G401.6 (cell line): ENCODE results near the gene SMYD3.

Experiments
- FAIRE-seq: peaks from 2 replicates; lab custom pipeline; 2012; peaks lifted over from hg19 to GRCh38; lab: Jason Lieb, UNC

Gene SMYD3

DNA sequence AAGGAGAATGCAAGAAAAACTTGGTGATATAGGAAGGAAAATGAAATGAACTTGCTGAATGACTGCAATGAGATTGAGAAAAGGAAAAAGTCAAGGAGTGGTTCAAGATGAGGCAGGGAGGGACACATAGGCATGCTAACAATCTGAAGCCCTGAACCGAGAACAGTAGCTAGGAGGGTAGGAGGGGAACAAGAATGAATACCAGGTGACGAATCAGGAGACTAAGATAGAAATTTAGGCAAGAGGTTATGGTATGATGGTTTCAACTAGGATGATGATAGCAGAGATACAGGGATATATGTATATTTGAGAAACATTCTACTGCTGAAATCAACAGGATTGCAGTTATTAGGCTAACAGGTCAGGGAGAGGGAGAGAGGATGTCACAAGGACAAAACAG, 44.1 kb downstream of the SMYD3 start:
- no peak for FAIRE-seq

DNA sequence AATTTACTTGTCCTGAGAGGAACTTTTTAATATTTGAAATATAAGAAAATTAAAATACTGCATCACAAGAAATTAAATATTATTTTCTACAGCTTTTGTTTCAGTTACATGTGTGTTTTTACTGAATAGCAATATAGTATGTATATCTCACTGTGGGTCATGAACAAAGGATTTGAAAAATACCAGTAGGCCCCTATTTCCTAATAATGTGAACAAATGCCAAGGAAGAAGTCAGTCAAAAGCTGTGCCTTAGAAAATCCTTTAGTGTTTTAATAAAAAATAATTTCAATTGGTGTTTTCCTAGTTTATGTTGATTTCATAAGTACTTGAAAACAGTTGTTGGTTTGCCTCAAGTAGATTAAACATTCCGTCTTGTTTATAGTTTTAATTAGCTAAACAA, 46.7 kb downstream of the SMYD3 start:
- FAIRE-seq = no peak

DNA sequence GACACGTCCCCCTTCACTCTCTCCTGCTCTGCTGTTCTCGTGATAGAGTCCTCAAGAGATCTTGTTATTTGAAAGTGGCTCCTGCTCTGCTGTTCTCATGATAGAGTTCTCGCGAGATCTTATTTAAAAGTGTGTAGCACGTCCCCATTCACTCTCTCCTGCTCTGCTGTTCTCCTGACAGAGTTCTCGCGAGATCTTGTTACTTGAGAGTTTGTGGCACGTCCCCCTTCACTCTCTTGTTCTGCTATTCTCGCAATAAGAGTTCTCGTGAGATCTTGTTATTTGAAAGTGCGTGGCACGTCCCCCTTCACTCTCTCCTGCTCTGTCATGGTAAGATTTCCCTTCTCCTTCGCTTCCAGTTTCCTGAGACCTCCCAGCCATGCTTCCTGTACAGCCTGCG, 47.9 kb downstream of the SMYD3 start:
- FAIRE-seq = no peak

DNA sequence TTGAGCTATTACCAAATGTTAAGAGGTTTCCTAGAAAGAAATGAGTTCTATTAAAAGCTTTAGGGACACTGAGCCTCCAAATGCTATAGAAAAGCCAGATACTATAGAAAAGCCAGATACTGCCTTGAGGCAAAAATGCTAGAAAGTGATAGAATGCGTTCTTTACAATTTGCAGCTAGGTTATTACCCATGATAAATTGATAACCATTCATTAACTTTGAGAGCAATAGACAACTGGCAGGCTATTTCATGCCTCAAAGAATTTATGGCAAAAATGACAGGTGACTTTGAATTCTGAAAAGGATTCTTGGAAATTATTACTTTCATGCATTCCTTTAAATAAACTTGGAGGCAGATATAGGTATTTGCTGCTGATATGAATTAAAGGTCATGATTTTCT, 51.6 kb downstream of the SMYD3 start:
- no peak for FAIRE-seq

DNA sequence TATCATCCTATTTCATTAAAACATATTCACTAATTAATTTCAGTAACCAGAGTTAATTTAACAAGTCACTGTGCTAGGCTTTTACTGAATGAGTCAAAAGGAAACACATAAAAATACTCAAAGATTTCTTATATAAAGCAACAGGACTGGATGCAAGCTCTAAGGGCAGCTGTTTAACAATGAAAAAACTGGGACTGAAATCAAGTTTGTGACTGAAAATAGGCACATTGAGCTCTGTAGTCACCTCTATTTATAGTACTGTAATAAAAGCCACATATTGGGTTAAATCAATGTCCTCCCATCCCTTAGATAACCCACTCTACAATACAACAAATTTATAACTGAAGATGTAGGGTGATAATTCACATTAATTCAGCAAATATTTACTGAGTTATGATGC, 52.4 kb downstream of the SMYD3 start:
- FAIRE-seq = no peak

DNA sequence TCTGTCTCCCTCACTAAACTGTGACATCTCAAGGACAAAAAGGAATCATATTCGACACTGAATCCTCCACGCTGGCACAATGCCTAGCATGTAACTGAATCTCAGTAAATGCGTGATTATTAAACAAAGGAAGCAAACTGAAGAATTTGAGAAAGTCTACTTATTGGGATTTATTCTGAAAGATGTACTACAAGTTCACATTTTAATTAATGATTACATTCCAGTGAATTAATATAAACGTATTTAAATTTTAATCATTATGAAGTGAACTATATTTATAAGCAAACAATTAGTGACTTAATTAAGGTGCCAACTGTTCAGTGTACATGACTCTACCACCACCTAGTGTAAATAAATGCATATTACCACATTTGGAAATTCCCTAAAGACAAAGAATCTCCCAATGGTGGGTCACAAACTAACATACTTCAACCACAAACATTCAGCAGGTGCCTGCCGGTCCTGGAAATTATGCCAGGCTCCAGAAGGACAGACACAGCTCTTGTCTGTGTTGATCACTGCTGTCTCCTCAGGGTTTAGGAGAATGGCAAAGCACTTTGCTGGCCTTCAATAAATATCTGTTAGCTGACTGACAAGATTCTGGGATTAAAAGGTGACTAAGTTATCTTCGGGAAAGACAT, 56.3 kb downstream of the SMYD3 start:
- peak; percentile 70 for FAIRE-seq

DNA sequence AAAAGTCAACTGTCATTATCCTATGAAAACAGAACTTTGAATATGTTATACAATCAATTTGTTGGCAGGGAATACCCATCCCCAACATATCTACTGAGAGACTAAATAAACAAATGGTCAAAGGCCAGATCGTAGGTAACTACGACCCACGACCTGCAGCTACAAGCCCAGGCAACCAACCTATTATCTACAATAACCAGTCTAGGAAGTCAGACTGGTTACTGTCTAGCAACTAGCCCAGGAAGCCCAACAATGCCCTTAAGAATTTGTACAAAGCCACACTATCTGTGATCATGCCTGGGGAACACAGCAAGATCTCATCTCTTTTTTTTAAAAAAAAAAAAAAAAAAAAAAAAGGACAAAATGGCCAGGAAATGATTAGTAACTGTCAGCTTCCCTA, 58.7 kb downstream of the SMYD3 start:
- no peak for FAIRE-seq

DNA sequence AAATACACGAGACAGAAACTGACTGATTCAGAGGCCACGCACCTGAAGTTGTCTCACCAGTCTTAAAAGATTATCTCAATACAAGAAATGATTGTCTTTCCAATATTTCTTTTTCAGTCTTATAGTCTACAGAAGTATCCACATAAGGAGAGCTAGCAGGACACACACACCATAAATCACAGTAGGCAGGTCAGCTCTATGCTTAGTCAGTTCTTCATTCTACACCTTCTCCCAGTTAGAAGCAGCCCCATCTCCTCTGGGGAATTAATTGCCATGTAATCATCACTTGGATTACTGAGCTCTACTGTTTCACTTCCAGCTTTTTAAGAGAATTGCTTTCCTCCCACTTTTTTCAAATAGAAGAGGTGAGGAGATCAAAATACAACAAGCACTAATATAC, 59.6 kb downstream of the SMYD3 start:
- no peak for FAIRE-seq

DNA sequence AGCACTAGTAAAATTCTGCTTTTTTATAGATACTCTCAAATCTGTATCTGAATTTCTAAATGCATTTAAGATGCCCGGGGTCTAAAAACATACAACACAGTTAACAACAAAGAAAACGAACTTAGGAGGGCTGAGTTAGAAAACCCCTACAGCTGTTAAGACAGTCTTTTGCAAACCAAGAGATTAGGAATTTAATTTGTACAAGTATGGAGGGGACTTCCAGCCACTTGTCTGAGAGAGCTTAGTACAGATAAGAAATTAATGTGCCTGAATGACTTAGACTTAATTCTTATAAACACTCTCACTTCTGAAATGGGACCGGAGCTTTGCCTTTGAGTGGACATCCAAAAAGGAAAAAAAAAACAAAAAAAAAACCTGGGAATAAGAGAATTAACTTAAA, 61.6 kb downstream of the SMYD3 start:
- FAIRE-seq = no peak

DNA sequence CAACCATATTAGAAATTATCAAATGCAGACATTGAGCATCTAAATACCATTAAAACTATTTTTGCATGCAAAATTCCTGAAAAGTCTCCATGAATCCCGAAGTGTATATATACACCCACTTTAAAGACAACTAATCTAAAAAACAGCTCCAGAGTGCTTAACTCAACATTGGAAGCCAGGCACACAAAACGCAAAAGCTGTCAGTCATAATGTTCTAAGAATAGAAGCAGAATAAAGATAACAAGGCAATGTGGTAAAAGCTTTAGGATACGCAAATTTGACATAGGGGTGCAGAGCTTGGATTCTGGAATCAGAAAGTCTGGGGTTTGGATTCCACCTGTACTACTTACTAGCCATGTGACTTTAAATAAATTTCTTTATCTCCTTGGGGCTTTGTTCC, 62.5 kb downstream of the SMYD3 start:
- no peak for FAIRE-seq

DNA sequence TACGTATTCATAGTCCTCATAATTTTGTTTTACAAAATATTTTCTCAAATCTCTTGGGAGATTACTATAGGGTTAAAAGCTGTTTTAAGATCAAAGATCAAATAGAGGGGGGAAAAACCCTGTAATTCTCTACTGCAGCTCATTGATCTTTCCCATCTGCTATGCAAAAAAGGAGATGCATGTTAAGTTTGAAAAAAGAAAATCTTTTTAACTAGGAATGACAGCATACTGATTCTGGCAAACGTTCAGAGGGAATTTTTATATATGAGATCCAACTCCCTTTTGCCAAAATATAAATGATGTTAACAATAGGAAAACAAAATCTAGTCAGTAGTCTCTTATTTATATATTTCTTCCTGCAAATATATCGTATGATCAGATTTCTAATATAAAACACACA, 69.1 kb downstream of the SMYD3 start:
- no peak for FAIRE-seq

DNA sequence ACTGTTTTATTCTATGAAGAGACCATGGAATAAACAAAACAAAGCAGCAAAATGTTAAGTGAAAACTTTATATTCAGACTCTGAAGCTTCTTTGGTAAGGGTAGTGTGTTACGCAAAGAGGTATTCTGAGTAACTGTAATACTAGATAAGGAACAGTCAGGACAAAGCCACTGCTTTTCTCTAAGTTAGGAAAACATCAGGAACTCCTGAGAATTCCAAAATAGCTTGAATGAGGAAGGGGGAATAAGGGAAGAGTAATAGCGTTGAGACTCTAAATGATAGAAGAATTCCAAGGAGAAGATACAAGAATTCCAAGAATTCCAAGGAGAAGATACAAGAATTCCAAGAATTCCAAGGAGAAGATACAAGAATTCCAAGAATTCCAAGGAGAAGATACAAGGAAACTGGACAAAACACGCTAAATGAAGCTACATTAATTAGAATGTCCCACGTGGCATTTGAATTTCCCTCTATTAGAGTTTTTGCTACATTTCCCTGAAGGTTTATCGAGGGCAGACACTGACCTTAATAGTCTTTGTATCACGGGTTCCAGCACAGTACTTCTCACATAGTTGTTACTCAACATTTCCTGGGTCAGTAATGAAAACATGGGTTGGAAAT, 71.5 kb downstream of the SMYD3 start:
- FAIRE-seq = peak; percentile 30

DNA sequence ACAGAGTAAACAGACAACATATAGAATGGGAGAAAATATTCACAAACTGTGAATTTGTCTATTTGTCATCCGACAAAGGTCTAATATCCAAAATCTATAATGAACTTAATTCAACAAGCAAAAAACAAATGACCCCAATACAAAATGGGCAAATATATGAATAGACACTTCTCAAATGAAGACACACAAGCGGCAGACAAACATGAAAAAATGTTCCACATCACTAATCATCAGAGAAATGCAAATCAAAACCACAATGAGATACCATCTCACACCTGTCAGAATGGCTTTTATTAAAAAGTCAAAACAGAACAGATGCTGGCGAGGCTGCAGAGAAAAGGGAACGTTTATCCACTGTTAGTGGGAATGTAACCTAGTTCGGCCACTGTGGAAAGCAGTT, 72.7 kb downstream of the SMYD3 start:
- FAIRE-seq = no peak

DNA sequence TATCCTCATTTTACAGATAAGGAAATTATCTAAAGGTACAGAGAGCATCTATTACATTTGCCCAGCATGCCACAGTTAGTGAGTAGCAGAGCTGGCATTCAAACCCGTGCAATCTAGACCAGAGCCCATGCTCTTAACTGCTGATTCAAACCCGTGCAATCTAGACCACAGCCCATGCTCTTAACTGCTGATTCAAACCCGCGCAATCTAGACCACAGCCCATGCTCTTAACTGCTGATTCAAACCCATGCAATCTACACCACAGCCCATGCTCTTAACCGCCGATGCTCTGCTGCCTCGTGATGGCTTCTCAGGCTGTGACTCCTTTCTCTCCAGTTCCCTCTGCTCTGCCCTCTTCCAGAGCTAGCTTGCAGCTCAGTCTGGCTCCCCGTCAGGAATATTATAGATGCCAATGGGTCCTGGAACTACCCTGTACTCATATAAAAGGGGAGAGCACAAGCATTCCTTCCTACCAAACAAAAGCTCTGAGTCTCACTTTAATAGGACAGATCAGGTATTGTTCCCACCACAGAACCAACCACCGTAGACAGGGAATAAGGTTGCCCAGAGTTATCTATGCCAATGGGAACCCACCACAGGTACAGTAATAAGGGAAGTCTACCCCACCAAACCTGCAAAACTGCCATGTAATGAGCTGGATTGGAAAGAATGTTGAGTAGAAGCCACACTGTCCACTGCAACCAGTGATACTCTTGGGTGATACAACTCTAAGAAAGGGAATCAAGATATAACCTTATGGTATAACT, 78.4 kb downstream of the SMYD3 start:
- FAIRE-seq = no peak

DNA sequence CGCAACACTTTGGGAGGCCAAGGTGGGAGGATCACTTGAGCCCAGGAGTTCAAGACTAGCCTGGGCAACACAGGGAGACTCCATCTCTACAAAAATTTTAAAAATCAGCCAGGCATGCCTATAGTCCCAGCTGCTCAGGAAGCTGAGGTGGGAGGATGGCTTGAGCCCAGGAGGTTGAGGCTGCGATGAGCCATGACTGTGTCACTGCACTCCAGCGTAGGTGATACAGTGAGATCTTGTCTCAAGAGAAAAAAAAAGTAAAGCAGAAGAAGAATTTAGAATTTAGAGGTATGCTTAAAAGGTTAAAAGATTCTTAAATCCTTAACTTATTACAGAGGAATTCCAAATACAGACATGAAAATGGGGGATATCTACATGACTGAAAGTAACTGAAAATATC, 79.5 kb downstream of the SMYD3 start:
- no peak for FAIRE-seq

DNA sequence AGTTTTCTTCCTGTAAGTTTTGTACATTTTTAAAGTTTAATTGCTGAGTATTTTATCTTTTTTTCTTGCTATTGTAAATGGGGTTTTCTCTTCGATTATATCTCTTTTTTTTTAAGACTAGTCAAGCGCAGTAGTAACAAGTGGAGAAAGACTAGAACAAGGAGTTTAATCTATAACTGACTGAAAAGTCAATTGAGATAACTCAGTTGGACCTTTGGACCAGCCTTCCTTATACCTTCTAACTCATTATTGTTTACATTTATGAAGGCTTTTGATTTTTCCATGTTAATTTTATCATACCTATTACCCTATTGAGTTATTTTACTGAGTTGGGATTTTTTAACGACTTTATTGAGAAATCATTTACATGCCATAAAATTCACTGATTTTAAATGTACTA, 81.2 kb downstream of the SMYD3 start:
- FAIRE-seq = no peak

DNA sequence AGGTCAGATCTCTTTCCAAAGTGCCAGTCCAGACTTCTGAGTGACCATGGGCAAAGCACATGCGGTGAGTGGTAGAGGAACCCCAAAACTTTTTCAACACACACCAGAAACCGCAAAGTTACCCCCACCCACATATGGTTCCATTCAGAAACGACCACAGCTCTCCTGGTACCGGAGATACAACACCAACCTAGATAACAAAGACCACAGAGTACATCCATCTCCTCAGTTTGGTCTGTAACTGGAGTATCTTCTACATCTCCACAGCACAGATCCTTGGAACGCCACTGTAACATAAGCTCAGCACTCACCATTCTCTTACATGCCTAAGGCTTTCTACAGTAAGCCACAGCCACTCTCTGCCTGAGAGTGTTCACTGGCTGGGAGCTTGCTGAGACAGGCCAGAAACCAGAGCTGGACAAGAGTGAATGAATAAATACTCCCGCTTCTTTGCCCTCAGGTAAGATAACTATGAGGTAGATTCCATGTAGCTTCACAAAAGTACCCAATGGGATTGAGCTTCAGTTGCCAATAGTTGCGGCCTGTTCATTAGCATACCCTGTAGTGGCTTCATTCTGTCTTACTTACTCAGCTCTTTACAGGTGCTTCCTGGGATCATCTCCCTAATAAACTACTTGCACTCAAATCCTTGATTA, 81.8 kb downstream of the SMYD3 start:
- no peak for FAIRE-seq

DNA sequence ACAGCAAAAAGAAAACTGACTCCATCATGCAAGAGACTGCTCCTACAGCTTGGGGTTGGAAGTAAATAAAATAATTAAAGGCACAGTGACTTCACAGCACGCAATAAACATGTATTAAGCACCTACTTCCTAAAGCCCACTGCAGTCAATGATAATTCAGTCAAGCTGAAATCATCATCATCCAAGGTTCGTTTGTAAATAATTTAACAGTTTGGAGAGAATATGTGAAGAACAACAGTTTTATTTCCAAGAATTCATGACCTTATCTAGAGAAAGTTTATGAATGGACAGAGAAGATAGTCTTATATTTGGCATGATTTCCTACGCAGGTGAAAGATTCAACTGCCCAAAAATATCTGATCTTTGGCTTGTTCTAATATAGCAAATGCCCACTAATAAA, 86.8 kb downstream of the SMYD3 start:
- no peak for FAIRE-seq

DNA sequence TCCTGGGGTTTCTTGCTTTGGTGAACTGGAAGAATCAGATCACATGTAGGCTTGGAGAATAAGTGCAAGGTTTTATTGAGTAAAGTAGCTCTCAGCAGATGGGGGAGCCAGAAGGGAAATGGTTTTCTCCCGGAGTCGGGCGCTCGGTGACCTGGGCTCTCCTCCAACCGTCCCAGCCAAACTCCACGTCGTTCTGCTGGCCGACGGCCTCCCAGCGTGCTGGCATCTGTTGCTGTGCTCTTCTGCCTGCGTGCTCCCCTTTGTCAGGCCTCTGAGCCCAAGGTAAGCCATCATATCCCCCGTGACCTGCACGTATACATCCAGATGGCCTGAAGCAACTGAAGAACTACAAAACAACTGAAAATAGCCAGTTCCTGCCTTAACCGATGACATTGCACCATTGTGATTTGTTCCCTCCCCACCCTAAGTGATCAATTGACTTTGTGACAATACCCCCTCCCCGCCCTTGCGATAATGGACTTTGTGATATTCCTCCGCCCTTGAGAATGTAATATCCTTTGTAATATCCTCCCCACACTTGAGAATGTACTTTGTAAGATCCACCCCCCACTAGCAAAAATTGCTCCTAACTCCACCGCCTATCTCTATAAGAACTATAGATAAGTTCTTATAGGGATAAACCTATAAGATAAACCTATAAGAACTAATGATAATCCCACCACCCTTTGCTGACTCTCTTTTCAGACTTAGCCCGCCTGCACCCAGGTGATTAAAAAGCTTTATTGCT, 88.3 kb downstream of the SMYD3 start:
- FAIRE-seq = no peak

DNA sequence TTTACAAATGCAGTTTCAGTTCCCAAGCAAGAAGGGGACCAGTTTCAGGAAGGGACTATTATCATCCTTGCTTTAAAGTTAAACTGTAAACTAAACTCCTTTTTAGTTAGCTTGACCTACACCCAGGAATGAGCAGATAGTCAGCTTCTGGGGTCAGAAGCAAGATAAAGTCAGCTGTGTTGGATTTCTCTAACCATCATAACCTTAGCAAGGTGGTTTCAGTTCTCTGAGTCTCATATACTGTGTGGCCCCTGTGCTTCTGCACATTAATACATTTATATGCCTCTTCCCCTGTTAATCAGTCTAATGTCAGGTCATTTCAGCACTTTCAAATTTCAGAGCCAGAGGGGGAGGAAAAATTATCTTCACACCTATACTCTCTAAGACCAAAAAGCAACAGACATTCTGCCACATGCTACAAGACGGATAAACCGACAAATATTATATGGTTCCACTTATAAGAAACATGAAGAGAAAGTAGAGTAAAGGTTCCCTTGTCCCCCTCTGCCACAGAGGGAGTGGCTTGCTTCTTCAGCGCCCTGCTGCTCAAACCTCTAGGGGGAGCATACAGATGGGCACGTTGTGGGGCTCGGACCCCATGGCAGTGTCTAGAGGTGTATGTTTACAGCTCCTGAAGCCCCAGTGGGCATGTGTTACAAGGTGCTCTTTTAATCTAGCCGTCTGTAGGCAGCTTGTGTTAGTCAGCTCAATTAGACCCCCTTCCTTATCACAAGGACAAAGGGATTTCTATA, 89.1 kb downstream of the SMYD3 start:
- no peak for FAIRE-seq

DNA sequence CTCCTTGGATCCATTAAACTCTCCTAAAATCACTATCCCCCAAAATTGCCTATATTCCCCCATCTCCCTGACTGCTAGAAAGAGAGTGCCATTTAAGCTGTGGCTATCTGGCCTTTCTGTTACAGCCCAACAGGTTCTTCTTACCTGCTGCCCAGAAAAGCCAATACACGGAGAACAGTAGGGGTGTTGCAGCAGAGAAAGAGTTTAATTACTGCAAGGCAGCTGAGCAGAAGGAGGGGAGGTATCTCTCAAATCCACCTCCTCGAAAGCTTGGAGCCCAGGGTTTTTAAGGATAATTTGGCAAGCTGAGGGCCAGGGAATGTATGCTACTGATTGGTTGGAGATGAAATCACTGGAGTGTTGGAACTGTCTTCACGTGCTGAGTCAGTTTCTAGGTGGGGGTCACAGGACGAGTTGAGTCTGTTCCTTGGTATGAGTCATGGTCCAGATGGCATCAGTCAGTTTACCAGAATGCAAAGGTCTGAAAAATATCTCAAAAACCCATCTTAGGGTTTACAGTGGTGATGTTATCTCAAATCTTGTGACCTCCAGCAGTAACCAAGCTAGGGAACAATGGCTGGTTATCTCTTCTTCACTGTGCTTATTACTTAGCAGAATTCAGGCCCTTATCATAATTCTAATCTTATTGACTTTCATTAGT, 89.8 kb downstream of the SMYD3 start:
- FAIRE-seq = no peak
